GM21360 (cell line): ENCODE data around the gene SETD4.

Experiments
- ATAC-seq: cut with Tn5 transposase; IDR thresholded peaks from one replicate; pipeline ENCODE4 v1.9.1; 2021; ENCODE audit warnings: mild to moderate bottlenecking, moderate library complexity; ENCODE audit not compliant: unreplicated experiment

The SETD4 gene

GRCh38 chr21:36048357-36048756 is 12.0 kb downstream of the SETD4 start:
- no peak for ATAC-seq

GRCh38 chr21:36047139-36047538 is 13.2 kb downstream of the SETD4 start:
- ATAC-seq: no peak

GRCh38 chr21:36045993-36046392 is 14.3 kb downstream of the SETD4 start:
- no peak for ATAC-seq

- ATAC-seq: no peak
Measured at GRCh38 chr21:36044056-36044455, 16.3 kb downstream of the SETD4 start.

- ATAC-seq: no peak
Measured at GRCh38 chr21:36041910-36042309, 18.4 kb downstream of the SETD4 start.

GRCh38 chr21:36040389-36040788 is 19.9 kb downstream of the SETD4 start:
- no peak for ATAC-seq

GRCh38 chr21:36039861-36040260 is 20.5 kb downstream of the SETD4 start:
- ATAC-seq: no peak

GRCh38 chr21:36038701-36039497 is 21.4 kb downstream of the SETD4 start:
- ATAC-seq: no peak

- ATAC-seq: no peak
Measured at GRCh38 chr21:36035381-36035791, 24.9 kb downstream of the SETD4 start.

GRCh38 chr21:36034211-36034913 is 26.0 kb downstream of the SETD4 start:
- ATAC-seq: no peak

- ATAC-seq: no peak
Measured at GRCh38 chr21:36032647-36033406, 27.5 kb downstream of the SETD4 start.

GRCh38 chr21:36030581-36031189 is 29.6 kb downstream of the SETD4 start:
- ATAC-seq: no peak

- no peak for ATAC-seq
Measured at GRCh38 chr21:36029309-36029708, 31.0 kb downstream of the SETD4 start.

GRCh38 chr21:36028127-36029069 is 31.9 kb downstream of the SETD4 start:
- ATAC-seq: no peak

- no peak for ATAC-seq
Measured at GRCh38 chr21:36027347-36027746, 33.0 kb downstream of the SETD4 start.

GRCh38 chr21:36024782-36025181 is 35.5 kb downstream of the SETD4 start:
- ATAC-seq: no peak

GRCh38 chr21:36023092-36023480 is 37.2 kb downstream of the SETD4 start:
- ATAC-seq: no peak

GRCh38 chr21:36022427-36023091 is 37.8 kb downstream of the SETD4 start:
- no peak for ATAC-seq

GRCh38 chr21:36021251-36021837 is 39.0 kb downstream of the SETD4 start:
- ATAC-seq: peak; percentile 89
